GM19438 (cell line): ENCODE results near the gene TOM1L2.
"Not testable (repeated sequence)": the region's sequence is repeated elsewhere in the genome, so short reads cannot be mapped to it uniquely, and the experiment has no call there.

Source experiments
- ATAC-seq: cut with Tn5 transposase; IDR thresholded peaks from one replicate; pipeline ENCODE4 v1.9.1; 2021; ENCODE audit warnings: low read depth; ENCODE audit not compliant: unreplicated experiment

TOM1L2 gene

GRCh38 chr17:17926840-17927449 lies 45.3 kb downstream of the TOM1L2 start:
- ATAC-seq = no peak

- ATAC-seq = no peak
Observed at GRCh38 chr17:17926036-17926435, 46.2 kb downstream of the TOM1L2 start.

- ATAC-seq = no peak
Observed at GRCh38 chr17:17924857-17925250, 47.3 kb downstream of the TOM1L2 start.

GRCh38 chr17:17924131-17924856 lies 47.9 kb downstream of the TOM1L2 start:
- no peak for ATAC-seq

- ATAC-seq = no peak
Observed at GRCh38 chr17:17922070-17922614, 50.1 kb downstream of the TOM1L2 start.

- ATAC-seq = no peak
Observed at GRCh38 chr17:17921192-17922069, 50.8 kb downstream of the TOM1L2 start.

GRCh38 chr17:17919169-17920107 lies 52.8 kb downstream of the TOM1L2 start:
- no peak for ATAC-seq

- ATAC-seq = no peak
Observed at GRCh38 chr17:17917394-17917793, 54.8 kb downstream of the TOM1L2 start.

- no peak for ATAC-seq
Observed at GRCh38 chr17:17915183-17915582, 57.0 kb downstream of the TOM1L2 start.

GRCh38 chr17:17913695-17914332 lies 58.4 kb downstream of the TOM1L2 start:
- no peak for ATAC-seq

GRCh38 chr17:17912336-17912735 lies 59.9 kb downstream of the TOM1L2 start:
- not testable (repeated sequence) for ATAC-seq

GRCh38 chr17:17911001-17911613 lies 61.1 kb downstream of the TOM1L2 start:
- no peak for ATAC-seq

GRCh38 chr17:17910060-17910459 lies 62.1 kb downstream of the TOM1L2 start:
- no peak for ATAC-seq

GRCh38 chr17:17909078-17909477 lies 63.1 kb downstream of the TOM1L2 start:
- ATAC-seq = no peak

GRCh38 chr17:17907469-17907868 lies 64.7 kb downstream of the TOM1L2 start:
- no peak for ATAC-seq

GRCh38 chr17:17906418-17907215 lies 65.6 kb downstream of the TOM1L2 start:
- ATAC-seq = no peak

- no peak for ATAC-seq
Observed at GRCh38 chr17:17905036-17905320, 67.2 kb downstream of the TOM1L2 start.

GRCh38 chr17:17904166-17905035 lies 67.8 kb downstream of the TOM1L2 start:
- ATAC-seq = no peak
